Stimulated activated CD8-positive, alpha-beta memory T cell treated with anti-CD3 and anti-CD28 coated beads, Interleukin-2, amount 100 ng/mL, for 1 hour (primary cell): ENCODE results near the gene ACSF3.

Experiments
- DNase-seq, 2 donors: peaks; one replicate each; pipeline ENCODE4 v3.0.0-alpha.2; 2020; ENCODE audit warnings: low read depth in 2 of 2

The ACSF3 gene

GRCh38 chr16:89130448-89130847 lies 36.8 kb downstream of the ACSF3 start:
- no peak for DNase-seq

GRCh38 chr16:89131783-89132182 lies 38.1 kb downstream of the ACSF3 start:
- DNase-seq = no peak

GRCh38 chr16:89132194-89133005 lies 38.7 kb downstream of the ACSF3 start:
- no peak for DNase-seq

- no peak for DNase-seq
These were observed 39.9 kb downstream of the ACSF3 start for GRCh38 chr16:89133457-89134127.

GRCh38 chr16:89134269-89134668 lies 40.6 kb downstream of the ACSF3 start:
- DNase-seq = no peak

GRCh38 chr16:89135166-89135565 lies 41.5 kb downstream of the ACSF3 start:
- no peak for DNase-seq

- no peak for DNase-seq
These were observed 42.5 kb downstream of the ACSF3 start for GRCh38 chr16:89135971-89136765.

- DNase-seq = no peak
These were observed 43.3 kb downstream of the ACSF3 start for GRCh38 chr16:89136931-89137330.

- no peak for DNase-seq
These were observed 44.2 kb downstream of the ACSF3 start for GRCh38 chr16:89137666-89138512.

GRCh38 chr16:89138513-89138795 lies 44.8 kb downstream of the ACSF3 start:
- no peak for DNase-seq

- no peak for DNase-seq
These were observed 45.3 kb downstream of the ACSF3 start for GRCh38 chr16:89138843-89139520.

- DNase-seq = no peak
These were observed 46.3 kb downstream of the ACSF3 start for GRCh38 chr16:89139907-89140361.

- DNase-seq = no peak
These were observed 46.7 kb downstream of the ACSF3 start for GRCh38 chr16:89140401-89140800.

GRCh38 chr16:89140981-89141883 lies 47.6 kb downstream of the ACSF3 start:
- no peak for DNase-seq

- no peak for DNase-seq
These were observed 48.2 kb downstream of the ACSF3 start for GRCh38 chr16:89141884-89142267.

- no peak for DNase-seq
These were observed 49.0 kb downstream of the ACSF3 start for GRCh38 chr16:89142474-89143195.

- no peak for DNase-seq
These were observed 49.6 kb downstream of the ACSF3 start for GRCh38 chr16:89143201-89143741.

- no peak for DNase-seq
These were observed 50.4 kb downstream of the ACSF3 start for GRCh38 chr16:89143911-89144675.
